GM18861 (cell line): ENCODE measurements around the gene HCRTR2.
A peak's percentile ranks its signal among the peaks of the same experiment; 100 is the strongest.
"Not testable (repeated sequence)": the region's sequence is repeated elsewhere in the genome, so short reads cannot be mapped to it uniquely, and the experiment has no call there.

Source experiments
- ATAC-seq: cut with Tn5 transposase; IDR thresholded peaks from one replicate; pipeline ENCODE4 v1.9.1; 2021; ENCODE audit not compliant: unreplicated experiment

HCRTR2 gene

GRCh38 chr6:55210952-55211351 is 36.6 kb downstream of the HCRTR2 start:
- ATAC-seq = no peak

- ATAC-seq = no peak
Measured at GRCh38 chr6:55212156-55212555, 37.8 kb downstream of the HCRTR2 start.

DNA sequence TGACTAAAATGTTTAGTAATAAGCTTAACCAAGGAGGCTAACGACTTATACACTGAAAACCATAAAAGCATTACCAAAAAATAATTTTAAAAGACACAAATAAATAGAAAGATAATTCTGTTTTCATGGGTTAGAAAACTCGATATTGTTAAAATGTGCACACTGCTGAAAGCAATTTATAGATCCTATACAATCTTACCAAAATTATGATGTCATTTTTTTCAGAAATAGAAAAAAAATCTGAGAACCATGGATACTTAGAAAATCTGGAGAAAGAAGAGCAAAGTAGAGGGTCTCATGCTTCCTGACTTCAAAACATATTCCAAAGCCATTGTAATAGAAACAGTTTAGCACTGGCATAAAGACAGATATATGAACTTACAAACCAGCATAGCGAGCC is 46.6 kb downstream of the HCRTR2 start:
- ATAC-seq = no peak

- no peak for ATAC-seq
Measured at GRCh38 chr6:55227862-55228261, 53.5 kb downstream of the HCRTR2 start.

DNA sequence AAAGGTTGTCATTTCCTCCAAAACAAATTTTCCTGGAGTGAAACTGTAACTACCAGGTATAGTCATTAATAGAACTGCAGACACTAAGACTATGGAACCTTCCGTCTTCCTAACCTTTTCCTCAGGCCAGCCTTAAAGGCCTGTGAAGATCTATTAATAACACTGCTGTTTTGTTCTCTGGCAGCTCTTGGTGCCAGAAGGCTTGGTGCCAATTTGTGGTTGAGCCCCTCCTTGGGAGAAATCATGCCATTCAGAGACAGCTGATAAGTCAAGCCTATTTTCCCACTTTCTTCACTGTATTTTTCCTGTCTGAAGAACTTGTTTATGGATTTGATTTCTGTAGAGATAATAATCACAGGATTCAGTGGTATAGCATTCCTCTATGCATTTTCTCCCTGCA is 64.8 kb downstream of the HCRTR2 start:
- no peak for ATAC-seq

- ATAC-seq = peak; percentile 63
Measured at GRCh38 chr6:55240975-55241605, 66.8 kb downstream of the HCRTR2 start.

- no peak for ATAC-seq
Measured at GRCh38 chr6:55250400-55250799, 76.1 kb downstream of the HCRTR2 start.

GRCh38 chr6:55255113-55255512 is 80.8 kb downstream of the HCRTR2 start:
- ATAC-seq = no peak

DNA sequence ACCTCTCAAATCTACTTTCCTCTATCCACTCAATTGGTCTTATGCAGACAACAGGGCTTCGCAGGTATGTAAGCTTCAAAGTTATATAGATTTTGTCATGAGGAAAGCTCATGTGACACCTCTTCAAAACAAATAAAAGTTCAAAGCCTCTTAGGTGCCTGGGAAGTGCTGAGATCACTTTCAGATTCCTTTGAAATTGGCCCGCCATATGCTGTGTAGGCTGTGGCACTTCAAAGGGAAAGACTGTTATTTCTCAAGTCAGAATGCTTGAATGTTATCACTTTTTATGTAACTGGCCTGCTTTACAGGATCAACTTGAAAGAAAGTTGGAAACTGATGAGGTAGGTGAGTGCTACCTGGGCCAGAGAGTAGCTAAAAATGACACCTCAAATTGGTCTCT is 85.9 kb downstream of the HCRTR2 start:
- ATAC-seq = no peak

DNA sequence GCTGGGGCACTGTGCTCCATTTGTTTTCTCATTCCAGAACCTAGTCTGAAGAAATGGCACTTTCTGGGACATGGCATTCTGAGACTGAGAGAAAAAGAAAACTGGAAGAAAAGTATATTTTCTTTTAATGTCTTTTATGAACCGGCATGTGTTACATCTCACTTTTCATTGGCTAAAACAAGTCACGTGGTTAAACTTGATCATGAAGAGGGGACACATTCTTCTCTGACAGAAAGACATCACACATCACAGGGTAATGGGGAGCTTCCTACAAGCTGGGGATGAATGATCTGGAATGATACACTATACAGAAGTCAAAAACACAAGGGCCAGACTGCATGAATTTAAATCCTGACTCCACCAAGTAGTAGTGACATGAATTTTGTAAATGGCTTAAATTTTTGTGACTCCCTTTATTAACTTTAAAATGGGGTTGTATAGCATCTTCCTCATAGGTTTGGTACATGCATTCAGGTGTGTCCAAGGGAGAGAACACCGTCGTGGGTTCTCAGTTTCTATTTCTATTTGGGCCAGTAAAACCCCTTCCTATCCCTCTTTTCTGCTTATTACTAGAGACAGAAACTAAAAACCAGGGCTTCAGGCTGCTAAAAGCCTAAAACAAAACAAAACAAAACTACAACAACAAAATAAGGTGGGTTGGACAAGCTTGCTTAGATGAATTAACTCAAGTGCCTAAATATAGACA is 91.2 kb downstream of the HCRTR2 start:
- no peak for ATAC-seq

DNA sequence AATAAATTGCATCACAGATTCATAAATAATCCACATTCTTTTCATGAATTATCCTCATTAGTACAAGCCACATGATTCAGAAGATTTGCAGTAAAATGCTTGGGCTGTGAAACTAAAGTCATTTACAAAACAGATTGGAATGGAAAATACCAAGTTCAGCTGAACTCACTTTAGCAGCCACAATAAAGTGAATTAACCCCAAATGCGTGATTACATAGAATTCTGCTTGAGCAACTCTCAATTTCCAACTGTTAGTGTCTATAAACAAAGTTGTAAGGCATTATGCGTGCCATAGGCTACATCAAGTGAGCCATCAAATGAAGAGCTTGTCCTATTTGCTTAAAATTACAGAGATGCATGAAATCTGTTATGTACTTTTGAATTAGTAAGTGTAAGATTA is 92.6 kb downstream of the HCRTR2 start:
- ATAC-seq = no peak

- ATAC-seq = no peak
Measured at GRCh38 chr6:55276745-55277530, 102.6 kb downstream of the HCRTR2 start.

DNA sequence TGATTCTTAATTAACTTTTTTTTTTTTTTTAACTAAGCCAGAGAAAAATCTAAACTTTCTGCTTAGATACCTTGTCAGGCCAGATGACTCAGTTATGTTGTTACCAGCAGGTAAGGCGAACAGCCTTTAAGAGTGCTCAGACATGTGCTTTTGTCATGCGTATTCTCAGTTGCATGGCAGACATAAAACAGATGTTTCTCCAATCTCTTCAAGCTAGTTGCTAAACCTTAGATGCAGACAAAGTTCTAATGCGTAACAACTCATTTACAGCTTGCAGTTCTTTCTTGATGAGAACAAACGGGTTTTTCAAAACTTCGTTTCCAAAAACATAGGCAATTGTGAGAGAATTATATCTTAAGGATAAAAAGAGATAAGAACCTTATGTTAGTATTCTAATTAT is 103.3 kb downstream of the HCRTR2 start:
- no peak for ATAC-seq

DNA sequence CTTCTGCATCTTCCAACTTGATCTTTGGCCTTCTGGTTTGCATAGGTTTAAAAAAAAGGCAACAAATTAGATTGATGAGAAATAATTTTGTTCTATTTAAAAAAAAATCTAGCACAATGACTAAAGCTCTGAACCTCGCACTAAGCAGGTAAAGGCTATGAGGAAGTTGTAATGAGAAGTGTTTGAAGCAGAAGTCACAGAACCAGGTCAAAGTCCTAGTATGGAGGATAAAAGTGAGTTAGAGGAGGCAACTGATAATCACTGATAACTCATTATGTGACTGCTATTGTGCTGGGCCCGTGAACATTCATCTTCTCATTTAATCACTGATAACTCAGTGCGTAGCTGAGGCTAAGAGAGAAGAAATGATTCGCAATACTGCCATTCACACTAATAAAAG is 106.9 kb downstream of the HCRTR2 start:
- no peak for ATAC-seq

- ATAC-seq = no peak
Measured at GRCh38 chr6:55282115-55282514, 107.8 kb downstream of the HCRTR2 start.

DNA sequence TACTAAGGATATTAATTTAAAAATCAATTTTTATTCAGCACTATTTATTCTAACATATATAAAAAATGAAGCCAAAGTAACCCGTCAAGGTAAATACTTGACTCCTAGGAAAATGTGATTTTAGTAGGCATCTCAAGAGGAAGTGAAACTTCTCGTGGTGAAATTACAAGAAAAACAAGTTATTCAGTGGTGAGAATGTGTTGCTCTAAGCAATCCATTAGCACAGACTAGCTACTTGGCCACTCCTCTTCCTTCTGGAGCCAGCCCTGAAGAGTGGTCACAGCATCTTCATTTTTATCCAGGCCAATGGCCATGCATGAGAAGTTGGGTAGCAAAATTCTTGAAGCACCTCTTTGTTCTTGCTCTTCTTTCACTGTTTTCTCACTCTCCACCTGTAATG is 112.5 kb downstream of the HCRTR2 start:
- ATAC-seq = peak; percentile 60

- ATAC-seq = no peak
Measured at GRCh38 chr6:55290736-55291135, 116.4 kb downstream of the HCRTR2 start.

DNA sequence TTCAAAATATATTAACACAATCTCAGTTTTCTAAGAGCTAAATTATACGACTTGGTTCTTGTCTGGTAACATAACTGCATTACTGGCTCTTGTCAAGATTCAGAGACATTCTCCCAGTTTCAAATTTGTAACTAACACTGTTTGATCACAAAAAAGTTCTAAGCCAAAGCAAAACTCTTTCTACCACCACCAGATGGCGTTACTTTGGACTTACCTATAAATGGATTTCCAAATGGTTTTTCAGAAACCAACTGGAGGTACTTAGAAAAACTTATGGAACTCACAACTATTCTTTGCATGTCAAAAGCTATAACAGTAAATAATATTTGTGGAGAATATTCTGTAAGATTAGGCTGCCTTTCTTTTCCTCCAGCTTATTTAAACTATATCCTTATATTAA is 118.8 kb downstream of the HCRTR2 start:
- ATAC-seq = no peak

DNA sequence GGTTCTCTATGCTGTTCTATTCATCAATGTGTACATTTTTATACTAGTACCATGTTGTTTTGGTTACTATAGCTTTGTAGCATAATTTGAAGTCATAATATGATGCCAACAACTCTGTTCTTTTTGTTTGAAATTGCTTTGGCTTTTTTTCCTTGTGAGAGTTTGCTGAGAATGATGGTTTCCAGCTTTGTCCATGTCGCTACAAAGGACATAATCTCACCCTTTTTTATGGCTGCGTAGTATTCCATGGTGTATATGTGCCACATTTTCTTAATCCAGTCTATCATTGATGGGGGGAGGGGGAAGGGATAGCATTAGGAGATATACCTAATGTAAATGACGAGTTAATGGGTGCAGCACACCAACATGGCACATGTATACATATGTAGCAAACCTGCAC is 122.9 kb downstream of the HCRTR2 start:
- not testable (repeated sequence) for ATAC-seq

- ATAC-seq = no peak
Measured at GRCh38 chr6:55299286-55299985, 125.1 kb downstream of the HCRTR2 start.

DNA sequence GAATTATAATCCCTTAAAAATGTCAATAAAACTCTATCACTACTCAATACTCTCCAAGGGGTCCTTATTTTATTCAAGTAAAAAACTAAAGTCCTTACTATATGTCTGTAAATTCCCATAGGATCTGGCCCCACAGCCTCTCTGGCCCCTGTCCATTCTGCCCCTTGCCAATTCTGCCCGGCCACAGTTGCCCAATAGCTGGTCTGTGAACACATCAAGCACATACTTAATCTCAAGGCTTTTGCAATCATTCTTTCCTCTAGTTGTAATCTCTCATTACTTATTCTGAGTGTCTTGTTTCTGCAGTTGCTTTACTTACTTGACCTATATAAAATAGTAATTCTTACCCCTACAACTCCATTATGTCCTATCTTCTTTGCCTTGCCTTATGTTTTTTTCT is 130.4 kb downstream of the HCRTR2 start:
- no peak for ATAC-seq
